ENCODE measurements around the gene CSMD2.

DNA sequence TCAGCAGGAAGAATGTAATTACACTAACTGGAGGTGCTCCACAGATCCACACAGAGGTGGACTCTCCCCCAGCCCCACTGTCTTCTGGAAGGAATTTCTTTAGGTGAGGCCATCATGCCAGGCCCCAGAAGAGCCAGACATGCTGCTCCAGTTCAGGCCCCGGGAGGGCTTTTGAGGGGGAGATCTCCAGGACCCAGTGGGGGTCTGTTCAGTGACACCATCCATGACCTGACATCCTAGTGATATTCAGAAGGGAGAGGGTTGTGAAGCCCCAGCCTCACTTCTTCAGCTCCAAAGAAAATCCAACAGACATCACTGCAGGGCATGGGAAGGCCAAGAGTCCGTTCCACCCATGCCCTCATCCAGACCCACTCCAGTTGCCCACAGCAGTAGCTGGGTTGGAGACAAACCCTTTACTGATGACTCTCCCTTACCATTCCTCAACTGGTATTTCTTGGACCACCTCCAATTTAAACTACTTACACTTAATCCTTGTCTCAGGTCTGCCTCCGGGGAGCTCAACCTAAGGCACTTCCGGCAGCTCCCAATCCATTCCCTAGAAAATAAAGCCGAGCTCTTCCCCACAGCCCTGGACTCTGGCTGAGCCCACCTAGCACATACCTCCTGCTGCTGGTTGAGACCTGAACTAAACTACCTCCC lies 39.2 kb downstream of the CSMD2 start:
- TF ChIP-seq EP300 (IDR thresholded peaks at IDR 0.05; ENCODE audit: borderline replicate concordance in 1 of 2, low read depth in 2 of 2, low read length in 2 of 2) (no peak), RNF2 (IDR thresholded peaks at IDR 0.05; ENCODE audit: borderline replicate concordance, low read depth, low read length, missing control alignments, poor library complexity, severe bottlenecking) (no peak), SUZ12 (IDR thresholded peaks at IDR 0.05; ENCODE audit: low read length) (no peak), POLR2A (IDR thresholded peaks at IDR 0.05; ENCODE audit: control extremely low read depth in 1 of 2, low read depth in 2 of 2, low read length in 2 of 2) (no peak), CHD1 (IDR thresholded peaks at IDR 0.05; ENCODE audit: low read depth, low read length) (no peak), JUND (IDR thresholded peaks at IDR 0.05; ENCODE audit: low read length) (no peak), E2F6 (IDR thresholded peaks at IDR 0.05) (no peak), SP1 (IDR thresholded peaks at IDR 0.05; ENCODE audit: low read depth, low read length) (no peak), POLR2AphosphoS5 (IDR thresholded peaks at IDR 0.05; ENCODE audit: low read depth, low read length) (no peak), BACH1 (IDR thresholded peaks at IDR 0.05; ENCODE audit: low read length) (no peak), BRCA1 (IDR thresholded peaks at IDR 0.05; ENCODE audit: low read depth, low read length) (no peak), USF2 (IDR thresholded peaks at IDR 0.05; ENCODE audit: low read length) (no peak)
- TF ChIP-seq, protein P1, sequence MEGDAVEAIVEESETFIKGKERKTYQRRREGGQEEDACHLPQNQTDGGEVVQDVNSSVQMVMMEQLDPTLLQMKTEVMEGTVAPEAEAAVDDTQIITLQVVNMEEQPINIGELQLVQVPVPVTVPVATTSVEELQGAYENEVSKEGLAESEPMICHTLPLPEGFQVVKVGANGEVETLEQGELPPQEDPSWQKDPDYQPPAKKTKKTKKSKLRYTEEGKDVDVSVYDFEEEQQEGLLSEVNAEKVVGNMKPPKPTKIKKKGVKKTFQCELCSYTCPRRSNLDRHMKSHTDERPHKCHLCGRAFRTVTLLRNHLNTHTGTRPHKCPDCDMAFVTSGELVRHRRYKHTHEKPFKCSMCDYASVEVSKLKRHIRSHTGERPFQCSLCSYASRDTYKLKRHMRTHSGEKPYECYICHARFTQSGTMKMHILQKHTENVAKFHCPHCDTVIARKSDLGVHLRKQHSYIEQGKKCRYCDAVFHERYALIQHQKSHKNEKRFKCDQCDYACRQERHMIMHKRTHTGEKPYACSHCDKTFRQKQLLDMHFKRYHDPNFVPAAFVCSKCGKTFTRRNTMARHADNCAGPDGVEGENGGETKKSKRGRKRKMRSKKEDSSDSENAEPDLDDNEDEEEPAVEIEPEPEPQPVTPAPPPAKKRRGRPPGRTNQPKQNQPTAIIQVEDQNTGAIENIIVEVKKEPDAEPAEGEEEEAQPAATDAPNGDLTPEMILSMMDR (IDR thresholded peaks at IDR 0.05; ENCODE audit: control extremely low read depth in 1 of 3, insufficient read depth in 1 of 3, low read depth in 1 of 3, low read length in 3 of 3), result no peak
- TF ChIP-seq, protein P2, sequence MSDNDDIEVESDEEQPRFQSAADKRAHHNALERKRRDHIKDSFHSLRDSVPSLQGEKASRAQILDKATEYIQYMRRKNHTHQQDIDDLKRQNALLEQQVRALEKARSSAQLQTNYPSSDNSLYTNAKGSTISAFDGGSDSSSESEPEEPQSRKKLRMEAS (IDR thresholded peaks at IDR 0.05), result no peak
